GM12875 (cell line): ENCODE results near the gene SCO2.

Experiments
- H3K4me3 ChIP-seq: one replicate; pipeline ENCODE4 v1.5.1; 2011; ENCODE audit warnings: low read depth, low read length, control low read depth
- CTCF ChIP-seq: IDR thresholded peaks from 2 replicates; pipeline ENCODE4 v1.5.1; 2011; ENCODE audit warnings: low read depth, mild to moderate bottlenecking, control low read depth, inconsistent platforms, low read length, moderate library complexity, borderline replicate concordance; ENCODE audit not compliant: insufficient read depth

The SCO2 gene

GRCh38 chr22:50569896-50570535, 44.6 kb upstream of the SCO2 start:
- no peak overlapping the region for H3K4me3 ChIP-seq

GRCh38 chr22:50569041-50569459, 43.7 kb upstream of the SCO2 start:
- TF ChIP-seq CTCF: no peak
- H3K4me3 ChIP-seq: no peak overlapping the region

More at GRCh38 chr22:50569896-50570535, 44.6 kb upstream of the SCO2 start:
- no peak for TF ChIP-seq CTCF

- no peak overlapping the region for H3K4me3 ChIP-seq
- no peak for TF ChIP-seq CTCF
These were observed 43.2 kb upstream of the SCO2 start for GRCh38 chr22:50568626-50569025.

GRCh38 chr22:50567721-50568252, 42.4 kb upstream of the SCO2 start:
- H3K4me3 ChIP-seq: no peak overlapping the region
- TF ChIP-seq CTCF: no peak

- TF ChIP-seq CTCF: no peak
- H3K4me3 ChIP-seq: no peak overlapping the region
These were observed 38.9 kb upstream of the SCO2 start for GRCh38 chr22:50564289-50564688.

- H3K4me3 ChIP-seq: peak overlapping the region; percentile 63
- TF ChIP-seq CTCF: no peak
These were observed 38.2 kb upstream of the SCO2 start for GRCh38 chr22:50563413-50564160.
